OCI-LY1 (cell line): ENCODE results near the gene PAN2.

ENCODE experiments used
- CTCF ChIP-seq: fragments of 200-600 bp; sonication (generic), shearing (Covaris generic); IDR thresholded peaks from 2 replicates; pipeline ENCODE4 v1.5.1; 2017; ENCODE audit warnings: mild to moderate bottlenecking, antibody characterized with exemption, low read length, moderate library complexity, mixed read lengths
- EZH2 ChIP-seq: fragments of 200-600 bp; sonication (generic), shearing (Covaris generic); IDR thresholded peaks from 2 replicates; pipeline ENCODE4 v1.8.0; 2017; ENCODE audit warnings: borderline replicate concordance, mixed run types, mild to moderate bottlenecking, antibody characterized with exemption, low read length, moderate library complexity, mixed read lengths

GRCh38 chr12:56377989-56378316, 44.2 kb upstream of the PAN2 start:
- TF ChIP-seq CTCF (no peak), EZH2 (no peak)
